ENCODE measurements around the gene SLC17A8. TPM values are rescaled to one million over a fixed set of nuclear protein-coding genes. Genes with fewer than 3 reads are reported as not detected.

The SLC17A8 gene
- polyA plus RNA-seq, 1 of the 3 experiments (the other 2 are of a cell fraction), result not detected

DNA sequence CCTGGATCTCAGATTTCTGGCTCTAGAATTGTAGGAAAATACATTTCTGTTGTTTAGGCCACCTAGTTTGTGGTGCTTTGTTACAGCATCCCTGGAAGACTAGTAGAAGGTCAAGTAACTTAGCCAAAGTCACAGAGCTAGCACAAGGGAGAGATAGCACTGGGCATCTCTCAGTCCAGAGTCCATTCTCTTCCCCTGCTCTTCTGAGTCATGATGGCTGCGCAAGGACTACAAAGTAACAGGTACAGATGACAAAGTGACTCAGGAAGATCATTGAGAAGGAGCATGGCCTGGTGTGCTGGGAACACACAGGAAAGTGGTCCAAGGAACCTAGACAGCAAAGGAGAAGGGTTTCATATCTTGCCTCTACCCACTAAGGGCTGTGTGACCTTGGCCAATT, 19.3 kb downstream of the SLC17A8 start (continued):
- TF ChIP-seq, protein P1, sequence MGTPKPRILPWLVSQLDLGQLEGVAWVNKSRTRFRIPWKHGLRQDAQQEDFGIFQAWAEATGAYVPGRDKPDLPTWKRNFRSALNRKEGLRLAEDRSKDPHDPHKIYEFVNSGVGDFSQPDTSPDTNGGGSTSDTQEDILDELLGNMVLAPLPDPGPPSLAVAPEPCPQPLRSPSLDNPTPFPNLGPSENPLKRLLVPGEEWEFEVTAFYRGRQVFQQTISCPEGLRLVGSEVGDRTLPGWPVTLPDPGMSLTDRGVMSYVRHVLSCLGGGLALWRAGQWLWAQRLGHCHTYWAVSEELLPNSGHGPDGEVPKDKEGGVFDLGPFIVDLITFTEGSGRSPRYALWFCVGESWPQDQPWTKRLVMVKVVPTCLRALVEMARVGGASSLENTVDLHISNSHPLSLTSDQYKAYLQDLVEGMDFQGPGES (IDR thresholded peaks at IDR 0.05; ENCODE audit: low read depth, low read length), result no peak

GRCh38 chr12:100381379-100381778, 24.5 kb downstream of the SLC17A8 start:
- POLR2A ChIA-PET, result no interaction called here
- Histone ChIP-seq H3F3A (replicated peaks; ENCODE audit: insufficient read depth) (no peaks in the 10 kb centered on the region), H3K9me3 (no peaks in the 10 kb centered on the region), H4K20me1 (ENCODE audit: insufficient read depth) (no peaks in the 10 kb centered on the region), H3K4me3 (ENCODE audit: low read depth in 2 of 2, low read length in 1 of 2) (no peak overlapping the region), H3K36me3 (replicated peaks in 1 of 2; ENCODE audit: control insufficient read depth in 1 of 2, insufficient read depth in 2 of 2, low read length in 1 of 2) (no peaks in the 10 kb centered on the region), H3K4me1 (ENCODE audit: control insufficient read depth in 1 of 2, insufficient read depth in 2 of 2, low read depth in 1 of 2, low read length in 1 of 2) (no peaks in the 10 kb centered on the region; a peak in 2 of 4 replicates), H3K4me2 (no peak overlapping the region), H3K9ac (no peak overlapping the region), H3K27ac (ENCODE audit: low read depth in 2 of 2, low read length in 1 of 2) (no peak overlapping the region), H2AFZ (ENCODE audit: low read depth) (no peak overlapping the region), H3K27me3 (ENCODE audit: insufficient read depth) (no peaks in the 10 kb centered on the region; the same call in 1 of the 2 replicates), H3K9me2 (no peaks in the 10 kb centered on the region), H3K79me2 (ENCODE audit: insufficient read depth) (no peaks in the 10 kb centered on the region)
- DNase-seq, result no peak
- CTCF ChIA-PET, result interaction anchor here (0.6 kb wide), 1 partner anchor 23 kb away, joined by 3 read pairs; no protein-coding TSS in a partner anchor
- 65% methylated on average over 2 of the region's 2 CpGs for WGBS (ENCODE audit: low lambda C conversion rate)
- no peak for TF ChIP-seq RCOR1 (IDR thresholded peaks at IDR 0.05; ENCODE audit: low read length)
- no peak for TF ChIP-seq TEAD4 (IDR thresholded peaks at IDR 0.05; ENCODE audit: borderline replicate concordance, insufficient read depth)
- TF ChIP-seq GATA2 (CRISPR knock-in tag; IDR thresholded peaks at IDR 0.05), result no peak
- no peak for TF ChIP-seq PBX3 (IDR thresholded peaks at IDR 0.05)
- TF ChIP-seq, protein P2, sequence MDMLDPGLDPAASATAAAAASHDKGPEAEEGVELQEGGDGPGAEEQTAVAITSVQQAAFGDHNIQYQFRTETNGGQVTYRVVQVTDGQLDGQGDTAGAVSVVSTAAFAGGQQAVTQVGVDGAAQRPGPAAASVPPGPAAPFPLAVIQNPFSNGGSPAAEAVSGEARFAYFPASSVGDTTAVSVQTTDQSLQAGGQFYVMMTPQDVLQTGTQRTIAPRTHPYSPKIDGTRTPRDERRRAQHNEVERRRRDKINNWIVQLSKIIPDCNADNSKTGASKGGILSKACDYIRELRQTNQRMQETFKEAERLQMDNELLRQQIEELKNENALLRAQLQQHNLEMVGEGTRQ (IDR thresholded peaks at IDR 0.05; ENCODE audit: borderline replicate concordance, low read depth, low read length), result no peak
- no peak for TF ChIP-seq CHD2 (IDR thresholded peaks at IDR 0.05; ENCODE audit: low read length, partially characterized antibody)
- TF ChIP-seq YY1 (IDR thresholded peaks at IDR 0.05; ENCODE audit: low read depth), result no peak
- TF ChIP-seq SMC3 (IDR thresholded peaks at IDR 0.05; ENCODE audit: low read depth, low read length), result no peak
- no peak for TF ChIP-seq GABPA (IDR thresholded peaks at IDR 0.05; ENCODE audit: low read depth)
- no peak for TF ChIP-seq CTCF (IDR thresholded peaks at IDR 0.05)
- no peak for TF ChIP-seq JUND (IDR thresholded peaks at IDR 0.05)
- TF ChIP-seq, protein P3, sequence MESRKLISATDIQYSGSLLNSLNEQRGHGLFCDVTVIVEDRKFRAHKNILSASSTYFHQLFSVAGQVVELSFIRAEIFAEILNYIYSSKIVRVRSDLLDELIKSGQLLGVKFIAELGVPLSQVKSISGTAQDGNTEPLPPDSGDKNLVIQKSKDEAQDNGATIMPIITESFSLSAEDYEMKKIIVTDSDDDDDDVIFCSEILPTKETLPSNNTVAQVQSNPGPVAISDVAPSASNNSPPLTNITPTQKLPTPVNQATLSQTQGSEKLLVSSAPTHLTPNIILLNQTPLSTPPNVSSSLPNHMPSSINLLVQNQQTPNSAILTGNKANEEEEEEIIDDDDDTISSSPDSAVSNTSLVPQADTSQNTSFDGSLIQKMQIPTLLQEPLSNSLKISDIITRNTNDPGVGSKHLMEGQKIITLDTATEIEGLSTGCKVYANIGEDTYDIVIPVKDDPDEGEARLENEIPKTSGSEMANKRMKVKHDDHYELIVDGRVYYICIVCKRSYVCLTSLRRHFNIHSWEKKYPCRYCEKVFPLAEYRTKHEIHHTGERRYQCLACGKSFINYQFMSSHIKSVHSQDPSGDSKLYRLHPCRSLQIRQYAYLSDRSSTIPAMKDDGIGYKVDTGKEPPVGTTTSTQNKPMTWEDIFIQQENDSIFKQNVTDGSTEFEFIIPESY (IDR thresholded peaks at IDR 0.05; ENCODE audit: borderline replicate concordance, low read depth), result no peak
- TF ChIP-seq RAD21 (IDR thresholded peaks at IDR 0.05; ENCODE audit: low read length), result no peak
- no peak for TF ChIP-seq TAF1 (IDR thresholded peaks at IDR 0.05; ENCODE audit: borderline replicate concordance, low read depth, low read length)
- no peak for TF ChIP-seq MXI1 (IDR thresholded peaks at IDR 0.05; ENCODE audit: low read depth, low read length)
